Measurements from ENCODE around the gene OLIG1. TPM values are rescaled to one million over a fixed set of nuclear protein-coding genes. Genes with fewer than 3 reads are reported as not detected.
A peak's percentile ranks its signal among the peaks of the same experiment; 100 is the strongest.

The OLIG1 gene
- total RNA-seq, 1 donor from 2014 or later: not detected

DNA sequence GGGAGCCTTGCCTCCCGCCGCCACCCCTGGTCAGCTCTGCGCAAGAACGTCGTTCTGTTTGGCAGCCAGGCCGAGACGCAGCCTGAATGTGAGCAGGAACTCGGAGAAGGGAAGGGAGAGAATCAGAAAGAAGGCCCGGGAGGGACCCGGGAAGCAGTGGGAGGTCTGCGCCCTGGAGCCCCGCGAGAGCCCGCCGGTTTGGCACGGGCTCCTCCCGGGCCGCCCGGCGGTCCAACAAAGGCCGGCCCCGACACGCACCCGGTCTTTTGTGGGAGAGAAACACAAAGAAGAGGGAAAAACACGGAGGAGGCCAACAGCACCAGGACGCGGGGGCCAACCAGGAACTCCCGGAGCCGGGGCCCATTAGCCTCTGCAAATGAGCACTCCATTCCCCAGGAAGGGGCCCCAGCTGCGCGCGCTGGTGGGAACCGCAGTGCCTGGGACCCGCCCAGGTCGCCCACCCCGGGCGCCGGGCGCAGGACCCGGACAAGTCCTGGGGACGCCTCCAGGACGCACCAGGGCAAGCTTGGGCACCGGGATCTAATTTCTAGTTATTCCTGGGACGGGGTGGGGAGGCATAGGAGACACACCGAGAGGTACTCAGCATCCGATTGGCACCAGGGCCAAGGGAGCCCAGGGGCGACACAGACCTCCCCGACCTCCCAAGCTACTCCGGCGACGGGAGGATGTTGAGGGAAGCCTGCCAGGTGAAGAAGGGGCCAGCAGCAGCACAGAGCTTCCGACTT, 46.9 kb upstream of the OLIG1 start:
- Mint-ChIP-seq H3K9me3 (ENCODE audit: low read depth) (no peaks in the 10 kb centered on the region), H3K4me1 (ENCODE audit: low read depth) (peaks cover 18% of the 10 kb centered on the region), H3K27me3 (ENCODE audit: low read depth) (peaks cover 69% of the 10 kb centered on the region), H3K36me3 (ENCODE audit: low read depth) (no peaks in the 10 kb centered on the region), H3K4me3 (ENCODE audit: unreplicated experiment) (no peak overlapping the region), H3K27ac (ENCODE audit: unreplicated experiment) (no peak overlapping the region)
- DNase-seq (ENCODE audit: low spot score): no peak
- TF ChIP-seq, protein P1, sequence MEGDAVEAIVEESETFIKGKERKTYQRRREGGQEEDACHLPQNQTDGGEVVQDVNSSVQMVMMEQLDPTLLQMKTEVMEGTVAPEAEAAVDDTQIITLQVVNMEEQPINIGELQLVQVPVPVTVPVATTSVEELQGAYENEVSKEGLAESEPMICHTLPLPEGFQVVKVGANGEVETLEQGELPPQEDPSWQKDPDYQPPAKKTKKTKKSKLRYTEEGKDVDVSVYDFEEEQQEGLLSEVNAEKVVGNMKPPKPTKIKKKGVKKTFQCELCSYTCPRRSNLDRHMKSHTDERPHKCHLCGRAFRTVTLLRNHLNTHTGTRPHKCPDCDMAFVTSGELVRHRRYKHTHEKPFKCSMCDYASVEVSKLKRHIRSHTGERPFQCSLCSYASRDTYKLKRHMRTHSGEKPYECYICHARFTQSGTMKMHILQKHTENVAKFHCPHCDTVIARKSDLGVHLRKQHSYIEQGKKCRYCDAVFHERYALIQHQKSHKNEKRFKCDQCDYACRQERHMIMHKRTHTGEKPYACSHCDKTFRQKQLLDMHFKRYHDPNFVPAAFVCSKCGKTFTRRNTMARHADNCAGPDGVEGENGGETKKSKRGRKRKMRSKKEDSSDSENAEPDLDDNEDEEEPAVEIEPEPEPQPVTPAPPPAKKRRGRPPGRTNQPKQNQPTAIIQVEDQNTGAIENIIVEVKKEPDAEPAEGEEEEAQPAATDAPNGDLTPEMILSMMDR (IDR thresholded peaks at IDR 0.05): no peak

DNA sequence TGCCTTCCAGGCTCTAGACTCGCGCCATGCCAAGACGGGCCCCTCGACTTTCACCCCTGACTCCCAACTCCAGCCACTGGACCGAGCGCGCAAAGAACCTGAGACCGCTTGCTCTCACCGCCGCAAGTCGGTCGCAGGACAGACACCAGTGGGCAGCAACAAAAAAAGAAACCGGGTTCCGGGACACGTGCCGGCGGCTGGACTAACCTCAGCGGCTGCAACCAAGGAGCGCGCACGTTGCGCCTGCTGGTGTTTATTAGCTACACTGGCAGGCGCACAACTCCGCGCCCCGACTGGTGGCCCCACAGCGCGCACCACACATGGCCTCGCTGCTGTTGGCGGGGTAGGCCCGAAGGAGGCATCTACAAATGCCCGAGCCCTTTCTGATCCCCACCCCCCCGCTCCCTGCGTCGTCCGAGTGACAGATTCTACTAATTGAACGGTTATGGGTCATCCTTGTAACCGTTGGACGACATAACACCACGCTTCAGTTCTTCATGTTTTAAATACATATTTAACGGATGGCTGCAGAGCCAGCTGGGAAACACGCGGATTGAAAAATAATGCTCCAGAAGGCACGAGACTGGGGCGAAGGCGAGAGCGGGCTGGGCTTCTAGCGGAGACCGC, 46.3 kb upstream of the OLIG1 start:
- DNase-seq (ENCODE audit: low spot score): no peak
- Mint-ChIP-seq H3K4me1 (ENCODE audit: low read depth) (peaks cover 18% of the 10 kb centered on the region), H3K4me3 (ENCODE audit: unreplicated experiment) (no peak overlapping the region), H3K27ac (ENCODE audit: unreplicated experiment) (no peak overlapping the region), H3K9me3 (ENCODE audit: low read depth) (no peaks in the 10 kb centered on the region), H3K27me3 (ENCODE audit: low read depth) (peaks cover 68% of the 10 kb centered on the region), H3K36me3 (ENCODE audit: low read depth) (no peaks in the 10 kb centered on the region)
- TF ChIP-seq, protein P1 (IDR thresholded peaks at IDR 0.05): no peak

DNA sequence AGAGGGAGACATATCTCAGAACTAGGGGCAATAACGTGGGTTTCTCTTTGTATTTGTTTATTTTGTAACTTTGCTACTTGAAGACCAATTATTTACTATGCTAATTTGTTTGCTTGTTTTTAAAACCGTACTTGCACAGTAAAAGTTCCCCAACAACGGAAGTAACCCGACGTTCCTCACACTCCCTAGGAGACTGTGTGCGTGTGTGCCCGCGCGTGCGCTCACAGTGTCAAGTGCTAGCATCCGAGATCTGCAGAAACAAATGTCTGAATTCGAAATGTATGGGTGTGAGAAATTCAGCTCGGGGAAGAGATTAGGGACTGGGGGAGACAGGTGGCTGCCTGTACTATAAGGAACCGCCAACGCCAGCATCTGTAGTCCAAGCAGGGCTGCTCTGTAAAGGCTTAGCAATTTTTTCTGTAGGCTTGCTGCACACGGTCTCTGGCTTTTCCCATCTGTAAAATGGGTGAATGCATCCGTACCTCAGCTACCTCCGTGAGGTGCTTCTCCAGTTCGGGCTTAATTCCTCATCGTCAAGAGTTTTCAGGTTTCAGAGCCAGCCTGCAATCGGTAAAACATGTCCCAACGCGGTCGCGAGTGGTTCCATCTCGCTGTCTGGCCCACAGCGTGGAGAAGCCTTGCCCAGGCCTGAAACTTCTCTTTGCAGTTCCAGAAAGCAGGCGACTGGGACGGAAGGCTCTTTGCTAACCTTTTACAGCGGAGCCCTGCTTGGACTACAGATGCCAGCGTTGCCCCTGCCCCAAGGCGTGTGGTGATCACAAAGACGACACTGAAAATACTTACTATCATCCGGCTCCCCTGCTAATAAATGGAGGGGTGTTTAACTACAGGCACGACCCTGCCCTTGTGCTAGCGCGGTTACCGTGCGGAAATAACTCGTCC, 45.5 kb upstream of the OLIG1 start:
- DNase-seq (ENCODE audit: low spot score): no peak
- H3K9me3 Mint-ChIP-seq (ENCODE audit: low read depth): no peaks in the 10 kb centered on the region
- TF ChIP-seq, protein P1 (IDR thresholded peaks at IDR 0.05): no peak
- H3K4me1 Mint-ChIP-seq (ENCODE audit: low read depth): peaks cover 15% of the 10 kb centered on the region
- H3K27me3 Mint-ChIP-seq (ENCODE audit: low read depth): peaks cover 66% of the 10 kb centered on the region
- H3K27ac Mint-ChIP-seq (ENCODE audit: unreplicated experiment): no peak overlapping the region
- no peaks in the 10 kb centered on the region for H3K36me3 Mint-ChIP-seq (ENCODE audit: low read depth)
- H3K4me3 Mint-ChIP-seq (ENCODE audit: unreplicated experiment): peak overlapping the region; percentile 81

DNA sequence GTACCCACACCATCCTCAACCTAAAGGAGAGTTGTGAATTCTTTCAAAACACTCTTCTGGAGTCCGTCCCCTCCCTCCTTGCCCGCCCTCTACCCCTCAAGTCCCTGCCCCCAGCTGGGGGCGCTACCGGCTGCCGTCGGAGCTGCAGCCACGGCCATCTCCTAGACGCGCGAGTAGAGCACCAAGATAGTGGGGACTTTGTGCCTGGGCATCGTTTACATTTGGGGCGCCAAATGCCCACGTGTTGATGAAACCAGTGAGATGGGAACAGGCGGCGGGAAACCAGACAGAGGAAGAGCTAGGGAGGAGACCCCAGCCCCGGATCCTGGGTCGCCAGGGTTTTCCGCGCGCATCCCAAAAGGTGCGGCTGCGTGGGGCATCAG, 44.8 kb upstream of the OLIG1 start:
- Mint-ChIP-seq H3K27me3 (ENCODE audit: low read depth) (peaks cover 70% of the 10 kb centered on the region), H3K36me3 (ENCODE audit: low read depth) (no peaks in the 10 kb centered on the region), H3K27ac (ENCODE audit: unreplicated experiment) (no peak overlapping the region), H3K4me1 (ENCODE audit: low read depth) (peaks cover 15% of the 10 kb centered on the region), H3K4me3 (ENCODE audit: unreplicated experiment) (peak overlapping the region; percentile 81), H3K9me3 (ENCODE audit: low read depth) (no peaks in the 10 kb centered on the region)
- no peak for DNase-seq (ENCODE audit: low spot score)
- TF ChIP-seq, protein P1 (IDR thresholded peaks at IDR 0.05): peak; percentile 52

All from chondrocyte (in vitro differentiated cells).